Karpas-422 (cell line): ENCODE results near the gene SMPX. TPM values are rescaled to one million over a fixed set of nuclear protein-coding genes. Genes with fewer than 3 reads are reported as not detected.

ENCODE experiments used
- DNase-seq: peaks from one replicate; pipeline ENCODE4 v3.0.0-alpha.2; 2015
- H2AFZ ChIP-seq: fragments of 200-600 bp; sonication (generic); 2 replicates; pipeline ENCODE4 v1.6.1; 2014; ENCODE audit warnings: antibody characterized with exemption, low read length, mixed read lengths
- H3K27ac ChIP-seq: fragments of 200-600 bp; sonication (generic); 2 replicates; pipeline ENCODE4 v1.5.1; 2014; ENCODE audit warnings: mild to moderate bottlenecking, low read length, moderate library complexity
- H3K27me3 ChIP-seq: fragments of 200-600 bp; sonication (generic); 2 replicates; pipeline ENCODE4 v1.6.1; 2014; ENCODE audit warnings: low read length, mixed read lengths
- H3K36me3 ChIP-seq: fragments of 200-600 bp; sonication (generic); 2 replicates; pipeline ENCODE4 v1.6.1; 2014; ENCODE audit warnings: low read length, mixed read lengths; ENCODE audit not compliant: insufficient read depth
- H3K4me1 ChIP-seq: fragments of 200-600 bp; sonication (generic); 2 replicates; pipeline ENCODE4 v1.6.1; 2014; ENCODE audit warnings: mild to moderate bottlenecking, low read length, mixed read lengths
- H3K4me2 ChIP-seq: fragments of 200-600 bp; sonication (generic); 2 replicates; pipeline ENCODE4 v1.6.1; 2014; ENCODE audit warnings: low read length, low read depth, mild to moderate bottlenecking; ENCODE audit not compliant: poor library complexity, severe bottlenecking
- H3K4me3 ChIP-seq: fragments of 200-600 bp; sonication (generic); 2 replicates; pipeline ENCODE4 v1.5.1; 2014; ENCODE audit warnings: mild to moderate bottlenecking, antibody characterized with exemption, low read length, mixed read lengths
- H3K79me2 ChIP-seq: fragments of 200-600 bp; sonication (generic); 2 replicates; pipeline ENCODE4 v1.6.1; 2014; ENCODE audit warnings: mild to moderate bottlenecking, low read length, mixed read lengths
- H3K9ac ChIP-seq: fragments of 200-600 bp; sonication (generic); 2 replicates; pipeline ENCODE4 v1.6.0; 2014; ENCODE audit warnings: low read length
- H3K9me2 ChIP-seq: fragments of 200-600 bp; sonication (generic), shearing (Covaris generic); replicated peaks from 2 replicates; pipeline ENCODE4 v1.6.0; 2014; ENCODE audit warnings: mild to moderate bottlenecking, low read length, moderate library complexity; ENCODE audit not compliant: insufficient read depth
- H3K9me3 ChIP-seq: fragments of 300-700, 200-600 bp; sonication (generic); 2 replicates; pipeline ENCODE4 v1.6.1; 2014; ENCODE audit warnings: low read length, mixed read lengths
- H4K20me1 ChIP-seq: fragments of 200-600 bp; sonication (generic); 2 replicates; pipeline ENCODE4 v1.6.1; 2014; ENCODE audit warnings: mild to moderate bottlenecking, antibody characterized with exemption, low read length, low read depth; ENCODE audit not compliant: insufficient read depth
- total RNA-seq: library from RNA; depleted of rRNA; stranded (reverse); fragments of >200 nt; shearing (Covaris generic); gene quantifications from 2 replicates; pipeline ENCODE4 v1.2.3, GENCODE V29; 2014; ENCODE audit warnings: low replicate concordance

Gene SMPX
- total RNA-seq, 1 experiment from 2014 or later, result not detected

GRCh38 chrX:21674430-21675186, 83.3 kb downstream of the SMPX start:
- no peak for DNase-seq
- Histone ChIP-seq H3K9me3 (no peaks in the 10 kb centered on the region), H3K4me3 (no peak overlapping the region), H3K36me3 (no peaks in the 10 kb centered on the region), H3K9me2 (no peaks in the 10 kb centered on the region), H3K27ac (no peak overlapping the region), H3K27me3 (no peaks in the 10 kb centered on the region), H3K79me2 (no peaks in the 10 kb centered on the region), H3K4me2 (no peak overlapping the region), H2AFZ (no peak overlapping the region), H3K4me1 (no peaks in the 10 kb centered on the region), H3K9ac (no peak overlapping the region), H4K20me1 (no peaks in the 10 kb centered on the region)

- no peak overlapping the region for H3K9ac ChIP-seq
- no peak overlapping the region for H2AFZ ChIP-seq
- no peaks in the 10 kb centered on the region for H3K27me3 ChIP-seq
- H3K27ac ChIP-seq, result no peak overlapping the region
- no peak overlapping the region for H3K4me2 ChIP-seq
- no peaks in the 10 kb centered on the region for H3K36me3 ChIP-seq
- H4K20me1 ChIP-seq, result no peaks in the 10 kb centered on the region
- no peaks in the 10 kb centered on the region for H3K9me3 ChIP-seq
- no peaks in the 10 kb centered on the region for H3K79me2 ChIP-seq
- H3K9me2 ChIP-seq, result no peaks in the 10 kb centered on the region
- no peaks in the 10 kb centered on the region for H3K4me1 ChIP-seq
- no peak overlapping the region for H3K4me3 ChIP-seq
- DNase-seq, result no peak
These were observed 91.2 kb downstream of the SMPX start for GRCh38 chrX:21666679-21667078.

- Histone ChIP-seq H3K9me3 (no peaks in the 10 kb centered on the region), H4K20me1 (no peaks in the 10 kb centered on the region), H3K4me2 (no peak overlapping the region), H3K27ac (no peak overlapping the region), H3K9me2 (no peaks in the 10 kb centered on the region), H3K4me1 (no peaks in the 10 kb centered on the region), H3K36me3 (no peaks in the 10 kb centered on the region), H3K9ac (no peak overlapping the region), H3K4me3 (no peak overlapping the region), H2AFZ (no peak overlapping the region), H3K79me2 (no peaks in the 10 kb centered on the region), H3K27me3 (no peaks in the 10 kb centered on the region)
- no peak for DNase-seq
These were observed 91.7 kb downstream of the SMPX start for GRCh38 chrX:21666252-21666651.

- H3K27ac ChIP-seq, result no peak overlapping the region
- H3K27me3 ChIP-seq, result no peaks in the 10 kb centered on the region
- no peaks in the 10 kb centered on the region for H3K4me1 ChIP-seq
- no peak overlapping the region for H3K4me2 ChIP-seq
- no peak overlapping the region for H2AFZ ChIP-seq
- H3K4me3 ChIP-seq, result no peak overlapping the region
- no peaks in the 10 kb centered on the region for H4K20me1 ChIP-seq
- no peaks in the 10 kb centered on the region for H3K9me3 ChIP-seq
- no peaks in the 10 kb centered on the region for H3K79me2 ChIP-seq
- no peak overlapping the region for H3K9ac ChIP-seq
- H3K9me2 ChIP-seq, result no peaks in the 10 kb centered on the region
- no peak for DNase-seq
- no peaks in the 10 kb centered on the region for H3K36me3 ChIP-seq
These were observed 95.2 kb downstream of the SMPX start for GRCh38 chrX:21662761-21663160.

GRCh38 chrX:21661316-21661715, 96.6 kb downstream of the SMPX start:
- no peaks in the 10 kb centered on the region; the same call in 1 of the 2 replicates for H3K9me3 ChIP-seq
- H2AFZ ChIP-seq, result no peak overlapping the region
- H4K20me1 ChIP-seq, result no peaks in the 10 kb centered on the region
- H3K9me2 ChIP-seq, result no peaks in the 10 kb centered on the region
- no peak for DNase-seq
- no peak overlapping the region for H3K4me2 ChIP-seq
- H3K4me1 ChIP-seq, result no peaks in the 10 kb centered on the region
- no peaks in the 10 kb centered on the region for H3K36me3 ChIP-seq
- H3K79me2 ChIP-seq, result no peaks in the 10 kb centered on the region
- no peak overlapping the region for H3K4me3 ChIP-seq
- no peaks in the 10 kb centered on the region for H3K27me3 ChIP-seq
- no peak overlapping the region for H3K9ac ChIP-seq
- no peak overlapping the region for H3K27ac ChIP-seq

- Histone ChIP-seq H3K9me2 (no peaks in the 10 kb centered on the region), H3K27me3 (no peaks in the 10 kb centered on the region), H4K20me1 (no peaks in the 10 kb centered on the region), H3K36me3 (no peaks in the 10 kb centered on the region), H3K27ac (no peak overlapping the region), H3K79me2 (no peaks in the 10 kb centered on the region), H3K9me3 (no peaks in the 10 kb centered on the region; the same call in 1 of the 2 replicates), H2AFZ (no peak overlapping the region), H3K4me3 (no peak overlapping the region), H3K9ac (no peak overlapping the region), H3K4me2 (no peak overlapping the region), H3K4me1 (no peaks in the 10 kb centered on the region)
- no peak for DNase-seq
These were observed 97.8 kb downstream of the SMPX start for GRCh38 chrX:21660156-21660555.

- no peaks in the 10 kb centered on the region for H3K27me3 ChIP-seq
- no peaks in the 10 kb centered on the region for H3K9me2 ChIP-seq
- no peak overlapping the region for H3K27ac ChIP-seq
- DNase-seq, result no peak
- no peaks in the 10 kb centered on the region for H3K36me3 ChIP-seq
- no peak overlapping the region for H3K4me3 ChIP-seq
- no peaks in the 10 kb centered on the region for H3K4me1 ChIP-seq
- H4K20me1 ChIP-seq, result no peaks in the 10 kb centered on the region
- no peak overlapping the region for H3K9ac ChIP-seq
- H3K4me2 ChIP-seq, result no peak overlapping the region
- H3K79me2 ChIP-seq, result no peaks in the 10 kb centered on the region
- H2AFZ ChIP-seq, result no peak overlapping the region
- no peaks in the 10 kb centered on the region; the same call in 1 of the 2 replicates for H3K9me3 ChIP-seq
These were observed 98.6 kb downstream of the SMPX start for GRCh38 chrX:21659320-21659719.

GRCh38 chrX:21658746-21659145, 99.2 kb downstream of the SMPX start:
- H4K20me1 ChIP-seq, result no peaks in the 10 kb centered on the region
- no peak overlapping the region for H2AFZ ChIP-seq
- H3K9me3 ChIP-seq, result no peaks in the 10 kb centered on the region; the same call in 1 of the 2 replicates
- DNase-seq, result no peak
- H3K9me2 ChIP-seq, result no peaks in the 10 kb centered on the region
- no peaks in the 10 kb centered on the region for H3K79me2 ChIP-seq
- H3K9ac ChIP-seq, result no peak overlapping the region
- H3K4me3 ChIP-seq, result no peak overlapping the region
- no peaks in the 10 kb centered on the region for H3K27me3 ChIP-seq
- H3K4me2 ChIP-seq, result no peak overlapping the region
- H3K4me1 ChIP-seq, result no peaks in the 10 kb centered on the region
- H3K27ac ChIP-seq, result no peak overlapping the region
- H3K36me3 ChIP-seq, result no peaks in the 10 kb centered on the region
